Measurements from ENCODE around the gene TOMT. TPM values are rescaled to one million over a fixed set of nuclear protein-coding genes. Genes with fewer than 3 reads are reported as not detected.
"Not testable (repeated sequence)": the region's sequence is repeated elsewhere in the genome, so short reads cannot be mapped to it uniquely, and the experiment has no call there.

Gene TOMT
- total and polyA plus RNA-seq, 2 experiments from 2014 or later = not detected

DNA sequence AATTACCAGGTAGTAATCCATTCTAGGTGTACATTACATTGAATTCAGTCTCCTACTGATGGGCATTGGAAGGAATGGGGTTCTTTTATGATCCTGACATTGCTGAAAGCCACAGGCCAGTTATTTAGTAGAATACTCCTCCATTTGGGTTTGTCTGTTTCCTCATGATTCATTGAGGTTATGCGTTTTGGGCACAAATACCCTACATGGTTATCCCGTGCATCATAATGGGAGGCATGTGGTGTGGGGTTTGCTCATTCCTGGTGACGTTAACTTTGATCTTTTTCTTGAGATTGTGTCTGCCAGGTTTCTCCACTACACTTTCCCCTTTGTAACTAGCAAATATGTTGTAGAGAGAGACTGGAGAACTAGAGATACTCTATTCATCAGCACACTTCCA is 35.3 kb downstream of the TOMT start:
- DNase-seq (ENCODE audit: low spot score) = no peak
- WGBS (ENCODE audit: low lambda C conversion rate, missing lambda C conversion rate) = 72% methylated on average over 3 of the region's 3 CpGs
- TF ChIP-seq EZH2phosphoT487 (IDR thresholded peaks at IDR 0.05; ENCODE audit: low read depth, severe bottlenecking, unreplicated experiment) (no peak), EZH2 (IDR thresholded peaks at IDR 0.05; ENCODE audit: borderline replicate concordance) (no peak)
- TF ChIP-seq, protein P1, sequence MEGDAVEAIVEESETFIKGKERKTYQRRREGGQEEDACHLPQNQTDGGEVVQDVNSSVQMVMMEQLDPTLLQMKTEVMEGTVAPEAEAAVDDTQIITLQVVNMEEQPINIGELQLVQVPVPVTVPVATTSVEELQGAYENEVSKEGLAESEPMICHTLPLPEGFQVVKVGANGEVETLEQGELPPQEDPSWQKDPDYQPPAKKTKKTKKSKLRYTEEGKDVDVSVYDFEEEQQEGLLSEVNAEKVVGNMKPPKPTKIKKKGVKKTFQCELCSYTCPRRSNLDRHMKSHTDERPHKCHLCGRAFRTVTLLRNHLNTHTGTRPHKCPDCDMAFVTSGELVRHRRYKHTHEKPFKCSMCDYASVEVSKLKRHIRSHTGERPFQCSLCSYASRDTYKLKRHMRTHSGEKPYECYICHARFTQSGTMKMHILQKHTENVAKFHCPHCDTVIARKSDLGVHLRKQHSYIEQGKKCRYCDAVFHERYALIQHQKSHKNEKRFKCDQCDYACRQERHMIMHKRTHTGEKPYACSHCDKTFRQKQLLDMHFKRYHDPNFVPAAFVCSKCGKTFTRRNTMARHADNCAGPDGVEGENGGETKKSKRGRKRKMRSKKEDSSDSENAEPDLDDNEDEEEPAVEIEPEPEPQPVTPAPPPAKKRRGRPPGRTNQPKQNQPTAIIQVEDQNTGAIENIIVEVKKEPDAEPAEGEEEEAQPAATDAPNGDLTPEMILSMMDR (IDR thresholded peaks at IDR 0.05; ENCODE audit: poor library complexity) = no peak
- Histone ChIP-seq H3K79me2 (no peaks in the 10 kb centered on the region), H3K4me3 (no peak overlapping the region), H3K36me3 (replicated peaks; ENCODE audit: insufficient read depth, low read depth) (no peaks in the 10 kb centered on the region), H3K27me3 (no peaks in the 10 kb centered on the region), H4K20me1 (ENCODE audit: insufficient read depth, poor library complexity, severe bottlenecking) (no peaks in the 10 kb centered on the region), H3K4me1 (ENCODE audit: insufficient read depth) (no peaks in the 10 kb centered on the region), H3K9me2 (replicated peaks; ENCODE audit: insufficient read depth) (no peaks in the 10 kb centered on the region), H2AFZ (no peak overlapping the region), H3K9me3 (ENCODE audit: low read depth) (no peaks in the 10 kb centered on the region), H3K4me2 (no peak overlapping the region), H3K27ac (no peak overlapping the region)

DNA sequence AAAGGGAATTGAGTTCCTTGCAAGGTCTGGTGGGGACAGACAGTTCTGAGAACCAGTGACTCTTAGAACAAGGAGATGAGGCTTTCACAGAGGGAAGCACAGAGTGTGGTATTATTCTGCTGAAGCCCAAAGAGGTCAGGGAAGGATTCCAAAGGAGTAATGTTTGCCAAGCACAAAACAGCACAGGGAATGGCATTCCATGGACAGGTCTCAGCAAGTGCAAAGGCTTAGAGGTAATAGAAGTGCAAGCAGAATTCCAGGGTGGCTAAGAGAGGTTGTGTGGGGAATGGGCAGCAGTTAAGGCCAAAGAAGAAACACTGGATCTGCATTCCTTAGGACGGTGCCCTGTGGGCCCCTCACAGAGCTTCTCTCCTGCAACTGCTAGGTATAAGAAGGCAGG is 36.4 kb downstream of the TOMT start:
- WGBS (ENCODE audit: low lambda C conversion rate, missing lambda C conversion rate) = 29% methylated on average over 1 of the region's 1 CpG
- H3K4me3 ChIP-seq; H3K27me3 ChIP-seq; H2AFZ ChIP-seq; H3K4me2 ChIP-seq; H3K36me3 ChIP-seq (replicated peaks; ENCODE audit: insufficient read depth, low read depth); H3K9me2 ChIP-seq (replicated peaks; ENCODE audit: insufficient read depth); H3K4me1 ChIP-seq (ENCODE audit: insufficient read depth); H3K9me3 ChIP-seq (ENCODE audit: low read depth); H4K20me1 ChIP-seq (ENCODE audit: insufficient read depth, poor library complexity, severe bottlenecking); H3K79me2 ChIP-seq; H3K27ac ChIP-seq; DNase-seq (ENCODE audit: low spot score): not testable (repeated sequence)

DNA sequence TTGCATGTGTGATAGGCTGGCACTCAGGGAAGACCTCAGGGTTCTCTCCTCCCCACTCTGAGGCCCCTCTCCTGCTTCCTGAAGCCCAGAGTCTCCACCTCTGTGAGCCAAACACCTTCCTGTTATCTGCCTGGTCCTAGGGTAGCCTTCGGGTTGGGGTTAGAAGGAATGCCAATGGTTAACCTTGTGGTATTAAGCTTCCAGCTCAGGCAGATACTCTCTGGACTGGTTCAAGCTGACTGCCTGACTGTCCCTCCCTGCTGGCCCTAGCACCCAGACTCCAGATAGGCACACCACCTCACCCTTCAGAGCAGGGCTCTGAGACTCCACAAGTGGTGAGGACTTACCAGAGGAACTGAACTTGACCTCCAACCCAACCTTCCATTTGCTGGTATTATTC is 36.8 kb downstream of the TOMT start:
- H3K27me3 ChIP-seq; DNase-seq (ENCODE audit: low spot score); H2AFZ ChIP-seq; H3K4me1 ChIP-seq (ENCODE audit: insufficient read depth); H3K79me2 ChIP-seq; H3K36me3 ChIP-seq (replicated peaks; ENCODE audit: insufficient read depth, low read depth); H3K9me2 ChIP-seq (replicated peaks; ENCODE audit: insufficient read depth); H3K4me2 ChIP-seq; H3K4me3 ChIP-seq; H4K20me1 ChIP-seq (ENCODE audit: insufficient read depth, poor library complexity, severe bottlenecking); H3K9me3 ChIP-seq (ENCODE audit: low read depth); H3K27ac ChIP-seq: not testable (repeated sequence)
- 78% methylated on average over 1 of the region's 1 CpG for WGBS (ENCODE audit: low lambda C conversion rate, missing lambda C conversion rate)

DNA sequence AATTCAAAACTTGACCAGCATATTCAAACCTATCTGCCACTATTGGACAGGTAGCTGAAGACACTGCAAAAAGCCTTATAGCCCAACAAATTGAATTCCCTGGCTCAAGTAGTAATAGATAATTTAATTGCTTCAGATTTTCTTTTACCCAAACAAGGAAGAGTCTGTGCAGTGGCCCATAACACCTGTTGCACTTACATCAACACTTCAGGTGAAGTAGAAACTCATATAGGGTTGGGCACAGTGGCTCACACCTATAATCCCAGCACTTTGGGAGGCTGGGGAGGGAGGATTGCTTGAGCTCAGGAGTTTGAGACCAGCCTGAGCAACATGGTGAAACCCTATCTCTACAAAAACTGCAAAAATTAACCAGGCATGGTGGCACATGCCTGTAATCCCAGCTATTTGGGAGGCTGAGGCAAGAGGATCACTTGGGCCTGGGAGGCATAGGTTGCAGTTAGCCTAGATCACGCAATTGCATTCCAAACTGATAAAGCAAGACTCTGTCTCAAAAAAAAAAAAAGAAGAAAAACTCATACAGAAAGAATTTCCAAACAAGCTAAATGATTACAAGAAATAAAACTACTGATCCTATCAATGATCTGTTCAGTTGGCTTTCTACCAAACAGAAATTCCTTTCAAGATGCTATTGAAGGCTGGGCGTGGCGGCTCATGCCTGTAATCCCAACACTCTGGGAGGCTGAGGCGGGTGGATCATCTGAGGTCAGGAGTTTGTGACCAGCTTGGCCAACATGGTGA is 39.3 kb downstream of the TOMT start:
- no peaks in the 10 kb centered on the region for H3K36me3 ChIP-seq (replicated peaks; ENCODE audit: insufficient read depth, low read depth)
- WGBS (ENCODE audit: low lambda C conversion rate, missing lambda C conversion rate) = 86% methylated on average over 4 of the region's 4 CpGs
- no peaks in the 10 kb centered on the region for H3K9me2 ChIP-seq (replicated peaks; ENCODE audit: insufficient read depth)

More for the DNA sequence above, 39.3 kb downstream of the TOMT start:
- TF ChIP-seq, protein P1 (IDR thresholded peaks at IDR 0.05; ENCODE audit: poor library complexity) = no peak
- no peak for TF ChIP-seq EZH2phosphoT487 (IDR thresholded peaks at IDR 0.05; ENCODE audit: low read depth, severe bottlenecking, unreplicated experiment)
- TF ChIP-seq EZH2 (IDR thresholded peaks at IDR 0.05; ENCODE audit: borderline replicate concordance) = no peak
- Histone ChIP-seq H2AFZ (no peak overlapping the region), H3K4me2 (no peak overlapping the region), H3K79me2 (no peaks in the 10 kb centered on the region), H3K4me3 (no peak overlapping the region), H3K27ac (no peak overlapping the region), H3K27me3 (no peaks in the 10 kb centered on the region), H3K9me3 (ENCODE audit: low read depth) (no peaks in the 10 kb centered on the region), H3K4me1 (ENCODE audit: insufficient read depth) (no peaks in the 10 kb centered on the region), H4K20me1 (ENCODE audit: insufficient read depth, poor library complexity, severe bottlenecking) (no peaks in the 10 kb centered on the region)
- no peak for DNase-seq (ENCODE audit: low spot score)

Measured in hepatocyte (in vitro differentiated cells).